Stomach (tissue), 4 donors: ENCODE measurements around the gene IBA57.

ENCODE experiments used
- CTCF ChIP-seq, 7 experiments: fragments of 450-650 bp in 4 of 7; fragments of 200-600 bp in 3 of 7; sonication (generic) in 3 of 7; IDR thresholded peaks; one replicate each; pipeline ENCODE4 v1.5.1; 2016 to 2019; ENCODE audit warnings: antibody characterized with exemption in 7 of 7, control low read depth in 2 of 7, mild to moderate bottlenecking in 1 of 7
- POLR2A ChIP-seq, 4 donors: fragments of 450-650 bp; IDR thresholded peaks; one replicate each; pipeline ENCODE4 v1.6.1; 2016; ENCODE audit warnings: antibody characterized with exemption in 4 of 4, control low read depth in 2 of 4, mild to moderate bottlenecking in 1 of 4, moderate library complexity in 1 of 4

GRCh38 chr1:228226956-228227791 lies 61.6 kb downstream of the IBA57 start:
- TF ChIP-seq POLR2A (IDR thresholded peaks at IDR 0.05): no peak
- TF ChIP-seq CTCF (IDR thresholded peaks at IDR 0.05): no peak
